Bronchial epithelial cell (primary cell): ENCODE results near the gene KRT74. TPM values are rescaled to one million over a fixed set of nuclear protein-coding genes. Genes with fewer than 3 reads are reported as not detected.

ENCODE experiments used
- DNase-seq: peaks from one replicate; pipeline ENCODE4 v3.0.0-alpha.2; 2010; ENCODE audit warnings: low read depth
- FAIRE-seq: peaks from 2 replicates; lab custom pipeline; 2011; peaks lifted over from hg19 to GRCh38; lab: Jason Lieb, UNC
- H3K27me3 ChIP-seq: 2 replicates; pipeline ENCODE4 v1.5.1; 2011; ENCODE audit warnings: low read length; ENCODE audit not compliant: control insufficient read depth, insufficient read depth
- H3K36me3 ChIP-seq: 2 replicates; pipeline ENCODE4 v1.5.1; 2011; ENCODE audit warnings: low read length; ENCODE audit not compliant: control insufficient read depth, insufficient read depth
- H3K4me3 ChIP-seq: 2 replicates; pipeline ENCODE4 v1.5.1; 2011; ENCODE audit warnings: mild to moderate bottlenecking, low read depth, low read length, control low read depth
- CTCF ChIP-seq: IDR thresholded peaks from 2 replicates; pipeline ENCODE4 v1.5.1; 2011; ENCODE audit warnings: mild to moderate bottlenecking, moderate library complexity, low read length, control low read depth, inconsistent platforms; ENCODE audit not compliant: insufficient read depth, severe bottlenecking
- total RNA-seq: library from RNA; depleted of rRNA; stranded (reverse); fragments of >200 nt; gene quantifications from 2 replicates; pipeline ENCODE4 v1.2.1, GENCODE V29; 2014

Gene KRT74
- total RNA-seq, 1 donor from 2014 or later = not detected

- Histone ChIP-seq H3K4me3 (no peak overlapping the region), H3K27me3 (no peaks in the 10 kb centered on the region), H3K36me3 (no peaks in the 10 kb centered on the region)
- FAIRE-seq = peak; percentile 60
- TF ChIP-seq CTCF = no peak
- no peak for DNase-seq
Observed at GRCh38 chr12:52527121-52527800, 46.4 kb downstream of the KRT74 start.

- no peaks in the 10 kb centered on the region for H3K27me3 ChIP-seq
- H3K4me3 ChIP-seq = no peak overlapping the region
- FAIRE-seq = no peak
- TF ChIP-seq CTCF = no peak
- no peaks in the 10 kb centered on the region for H3K36me3 ChIP-seq
- DNase-seq = no peak
Observed at GRCh38 chr12:52526511-52526951, 47.1 kb downstream of the KRT74 start.

GRCh38 chr12:52525661-52526499 is 47.8 kb downstream of the KRT74 start:
- no peak for TF ChIP-seq CTCF
- DNase-seq (no peak), FAIRE-seq (peak; percentile 66)
- H3K4me3 ChIP-seq = no peak overlapping the region
- no peaks in the 10 kb centered on the region for H3K27me3 ChIP-seq
- H3K36me3 ChIP-seq = no peaks in the 10 kb centered on the region

GRCh38 chr12:52524898-52525591 is 48.6 kb downstream of the KRT74 start:
- H3K4me3 ChIP-seq = no peak overlapping the region
- DNase-seq = peak; percentile 84
- TF ChIP-seq CTCF = no peak
- H3K36me3 ChIP-seq = peaks cover 1% of the 10 kb centered on the region
- no peaks in the 10 kb centered on the region for H3K27me3 ChIP-seq
- peak; percentile 99 for FAIRE-seq

- no peak for FAIRE-seq
Observed at GRCh38 chr12:52524241-52524897, 49.3 kb downstream of the KRT74 start.

More at GRCh38 chr12:52524241-52524897, 49.3 kb downstream of the KRT74 start:
- peak; percentile 88 for DNase-seq
- Histone ChIP-seq H3K4me3 (no peak overlapping the region), H3K36me3 (peaks cover 6% of the 10 kb centered on the region), H3K27me3 (no peaks in the 10 kb centered on the region)
- no peak for TF ChIP-seq CTCF
